SKM-1 (cell line): Measurements from ENCODE around the gene PRICKLE2.

Experiments used
- DNase-seq: peaks from one replicate; lab custom pipeline; 2025; ENCODE audit not compliant: unreplicated experiment; lab: John Stamatoyannopoulos, UW

The PRICKLE2 gene

DNA sequence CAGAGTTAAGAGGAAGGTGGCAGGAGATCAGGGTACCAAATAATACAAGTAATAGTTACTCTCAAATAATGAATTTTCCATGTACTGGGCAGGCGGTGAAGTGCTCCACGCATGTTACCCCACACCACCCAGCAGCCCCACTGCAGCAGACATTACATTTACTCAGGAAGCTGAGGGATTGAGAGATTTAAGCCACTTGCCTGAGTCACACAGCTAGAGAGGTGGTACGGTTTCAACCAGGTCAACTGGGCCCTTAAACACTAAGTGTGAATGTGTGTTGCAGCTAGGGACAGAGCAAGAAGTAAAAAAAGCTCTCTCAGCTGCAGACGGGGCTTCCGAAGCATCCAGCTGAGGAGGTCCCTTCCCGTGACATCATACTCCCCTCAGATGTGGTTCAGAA lies 91.3 kb downstream of the PRICKLE2 start:
- DNase-seq: no peak

DNA sequence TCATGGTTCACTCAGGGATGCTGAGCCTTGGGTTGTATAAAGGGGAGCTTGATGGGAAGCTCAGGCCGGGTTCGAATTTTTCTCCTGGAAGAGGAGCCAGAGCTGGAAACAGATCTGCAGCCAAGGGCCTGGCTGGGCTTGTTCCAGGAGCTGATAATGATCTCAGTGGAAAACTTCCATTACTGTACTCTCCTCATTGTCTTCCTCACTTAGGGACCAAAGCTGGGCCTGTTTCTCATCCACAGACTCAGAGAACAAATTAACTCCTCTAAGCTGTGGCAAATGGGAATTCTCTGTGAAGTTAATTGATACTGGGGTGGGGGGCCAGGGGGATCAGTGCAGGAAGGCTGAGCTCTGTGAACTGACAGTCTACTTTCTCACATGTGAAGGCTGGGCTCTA lies 92.0 kb downstream of the PRICKLE2 start:
- no peak for DNase-seq

- DNase-seq: no peak
Observed at GRCh38 chr3:64131725-64132469, 93.4 kb downstream of the PRICKLE2 start.

GRCh38 chr3:64130436-64130835 lies 94.8 kb downstream of the PRICKLE2 start:
- DNase-seq: no peak

DNA sequence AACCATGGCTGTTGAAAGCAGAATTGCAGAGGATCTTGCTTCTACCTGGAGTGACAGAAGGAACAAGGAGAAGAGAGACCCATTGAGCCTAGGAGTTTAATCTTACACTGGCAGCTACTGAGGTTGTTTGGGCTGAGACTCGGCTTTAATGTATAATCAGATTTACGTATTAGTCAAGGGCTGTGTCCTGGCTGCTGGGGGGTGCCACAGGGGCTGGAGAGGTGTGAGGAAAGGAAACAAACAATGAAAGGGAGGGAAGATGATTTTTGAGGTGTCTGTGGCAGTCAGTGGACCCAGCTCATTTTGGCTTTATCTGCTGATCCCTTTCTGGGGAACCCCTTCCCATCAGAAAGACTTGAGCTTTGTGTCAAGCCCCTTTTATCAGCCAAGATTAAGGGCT lies 95.7 kb downstream of the PRICKLE2 start:
- DNase-seq: no peak

DNA sequence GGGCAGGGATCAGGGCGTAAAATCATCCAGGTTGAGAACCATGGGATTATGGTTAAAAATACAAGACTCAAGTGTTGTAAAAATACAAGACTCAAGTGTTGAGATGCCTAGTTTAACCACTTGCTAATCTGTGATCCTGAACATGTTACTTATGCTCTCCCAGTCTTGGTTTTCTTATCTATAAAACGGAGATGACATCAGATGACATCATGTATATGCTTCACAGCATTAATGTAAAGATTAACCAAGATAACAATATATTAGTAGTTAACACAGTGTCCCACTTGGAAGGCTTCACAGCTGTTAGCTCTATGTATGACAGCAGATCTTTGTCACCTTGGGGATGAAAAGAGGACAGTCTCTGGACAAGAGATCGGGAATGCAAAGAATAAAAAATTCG lies 96.2 kb downstream of the PRICKLE2 start:
- no peak for DNase-seq

GRCh38 chr3:64125561-64125960 lies 99.7 kb downstream of the PRICKLE2 start:
- no peak for DNase-seq

GRCh38 chr3:64123931-64124330 lies 101.3 kb downstream of the PRICKLE2 start:
- DNase-seq: no peak

DNA sequence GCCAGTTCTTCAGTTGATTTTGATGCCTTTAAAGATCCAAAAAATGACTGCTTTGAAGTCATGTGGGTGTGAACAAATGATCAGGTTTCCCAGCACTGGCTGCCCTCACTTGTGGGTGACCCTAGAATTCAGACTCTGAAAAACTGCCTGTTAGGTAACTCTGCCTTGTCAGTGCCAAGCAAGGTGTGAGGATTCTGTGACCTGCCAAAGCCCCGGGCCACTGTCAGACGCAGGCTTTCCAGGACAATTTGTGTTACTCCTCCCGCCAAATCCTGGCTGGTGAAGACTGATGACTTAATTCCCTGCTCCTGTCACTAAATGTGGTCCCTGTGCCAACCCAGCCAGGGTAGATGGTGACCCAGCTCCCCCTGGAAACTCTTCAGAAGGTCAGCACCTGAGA lies 102.8 kb downstream of the PRICKLE2 start:
- no peak for DNase-seq

GRCh38 chr3:64121750-64122311 lies 103.4 kb downstream of the PRICKLE2 start:
- DNase-seq: no peak

DNA sequence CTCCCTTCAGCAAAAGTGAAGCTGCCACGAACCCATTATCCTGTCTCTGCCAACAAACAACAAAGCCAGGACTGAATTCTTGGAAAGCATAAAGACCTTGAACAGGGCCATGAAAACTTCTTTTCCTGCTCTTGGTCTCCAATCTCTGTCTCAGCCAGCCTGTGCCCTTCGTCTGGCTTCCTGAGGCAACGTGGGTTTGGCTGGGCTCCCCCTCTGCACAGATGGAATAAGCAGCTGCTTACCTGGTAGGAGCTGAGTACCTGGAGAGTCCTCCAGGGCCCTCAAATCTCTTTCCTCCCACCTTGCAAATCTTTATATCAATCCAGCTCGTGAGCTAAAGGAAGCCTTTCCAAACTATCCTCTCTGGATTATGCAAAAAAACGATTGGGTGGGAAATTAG lies 104.4 kb downstream of the PRICKLE2 start:
- no peak for DNase-seq

DNA sequence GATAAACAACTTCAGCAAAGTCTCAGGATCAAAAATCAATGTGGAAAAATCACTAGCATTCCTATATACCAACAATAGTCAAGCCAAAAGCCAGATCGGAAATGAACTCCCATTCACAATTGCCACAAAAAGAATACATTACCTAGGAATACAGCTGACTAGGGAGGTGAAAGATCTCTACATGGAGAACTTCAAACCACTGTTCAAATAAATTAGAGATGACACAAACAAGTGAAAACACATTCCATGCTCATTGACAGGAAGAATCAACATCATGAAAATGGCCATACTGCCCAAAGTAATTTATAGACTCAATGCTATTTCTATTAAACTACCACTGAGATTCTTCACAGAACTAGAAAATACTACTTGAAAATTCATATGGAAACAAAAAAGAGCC lies 107.8 kb downstream of the PRICKLE2 start:
- no peak for DNase-seq

DNA sequence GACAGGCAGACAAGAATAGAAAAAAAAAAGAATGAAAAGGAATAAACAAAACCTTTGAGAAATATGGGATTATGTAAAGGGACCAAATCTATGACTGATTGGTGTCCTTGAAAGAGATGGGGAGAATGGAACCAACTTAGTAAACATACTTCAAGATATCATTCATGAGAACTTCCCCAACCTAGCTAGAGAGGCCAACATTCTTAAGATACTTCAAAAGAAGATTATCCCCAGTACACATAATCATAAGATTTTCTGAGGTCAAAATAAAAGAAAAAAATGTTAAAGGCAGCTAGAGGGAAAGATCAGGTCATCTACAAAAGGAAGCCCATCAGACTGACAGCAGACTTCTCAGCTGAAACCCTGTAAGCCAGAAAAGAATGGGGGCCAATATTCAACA lies 110.6 kb downstream of the PRICKLE2 start:
- DNase-seq: no peak

- no peak for DNase-seq
Observed at GRCh38 chr3:64111872-64112271, 113.4 kb downstream of the PRICKLE2 start.

- DNase-seq: no peak
Observed at GRCh38 chr3:64111083-64111482, 114.2 kb downstream of the PRICKLE2 start.

GRCh38 chr3:64110071-64110470 lies 115.2 kb downstream of the PRICKLE2 start:
- DNase-seq: no peak

- DNase-seq: no peak
Observed at GRCh38 chr3:64109438-64109837, 115.8 kb downstream of the PRICKLE2 start.

- no peak for DNase-seq
Observed at GRCh38 chr3:64108784-64109317, 116.4 kb downstream of the PRICKLE2 start.

- DNase-seq: no peak
Observed at GRCh38 chr3:64108231-64108630, 117.0 kb downstream of the PRICKLE2 start.

- DNase-seq: no peak
Observed at GRCh38 chr3:64107190-64107589, 118.1 kb downstream of the PRICKLE2 start.

GRCh38 chr3:64105816-64106215 lies 119.5 kb downstream of the PRICKLE2 start:
- no peak for DNase-seq

GRCh38 chr3:64104691-64105111 lies 120.6 kb downstream of the PRICKLE2 start:
- DNase-seq: no peak

GRCh38 chr3:64104006-64104405 lies 121.3 kb downstream of the PRICKLE2 start:
- DNase-seq: no peak
